ENCODE results near the gene L3MBTL3.
"Not testable (repeated sequence)": the region's sequence is repeated elsewhere in the genome, so short reads cannot be mapped to it uniquely, and the experiment has no call there.

Gene L3MBTL3

GRCh38 chr6:130117187-130117701 is 98.9 kb downstream of the L3MBTL3 start:
- H3K4me1 ChIP-seq (ENCODE audit: control insufficient read depth, insufficient read depth, low read length); H3K4me3 ChIP-seq (ENCODE audit: low read depth, low read length); H3K9me3 ChIP-seq (ENCODE audit: control insufficient read depth, insufficient read depth, low read length); H3K27ac ChIP-seq (ENCODE audit: low read depth, low read length); H3K36me3 ChIP-seq (ENCODE audit: control insufficient read depth, insufficient read depth, low read length); H3K9ac ChIP-seq (ENCODE audit: low read depth, low read length); H3K27me3 ChIP-seq (ENCODE audit: control insufficient read depth, insufficient read depth, low read length): not testable (repeated sequence)

- H3K27me3 ChIP-seq (ENCODE audit: control insufficient read depth, insufficient read depth, low read length): no peaks in the 10 kb centered on the region
- no peak overlapping the region for H3K27ac ChIP-seq (ENCODE audit: low read depth, low read length)
- no peak overlapping the region for H3K4me3 ChIP-seq (ENCODE audit: low read depth, low read length)
- no peaks in the 10 kb centered on the region for H3K4me1 ChIP-seq (ENCODE audit: control insufficient read depth, insufficient read depth, low read length)
- no peaks in the 10 kb centered on the region for H3K36me3 ChIP-seq (ENCODE audit: control insufficient read depth, insufficient read depth, low read length)
- H3K9ac ChIP-seq (ENCODE audit: low read depth, low read length): no peak overlapping the region
- no peaks in the 10 kb centered on the region for H3K9me3 ChIP-seq (ENCODE audit: control insufficient read depth, insufficient read depth, low read length)
Measured at GRCh38 chr6:130118236-130118635, 99.9 kb downstream of the L3MBTL3 start.

- Histone ChIP-seq H3K27me3 (ENCODE audit: control insufficient read depth, insufficient read depth, low read length) (no peaks in the 10 kb centered on the region), H3K9ac (ENCODE audit: low read depth, low read length) (no peak overlapping the region), H3K4me1 (ENCODE audit: control insufficient read depth, insufficient read depth, low read length) (no peaks in the 10 kb centered on the region), H3K9me3 (ENCODE audit: control insufficient read depth, insufficient read depth, low read length) (no peaks in the 10 kb centered on the region), H3K36me3 (ENCODE audit: control insufficient read depth, insufficient read depth, low read length) (no peaks in the 10 kb centered on the region), H3K4me3 (ENCODE audit: low read depth, low read length) (no peak overlapping the region), H3K27ac (ENCODE audit: low read depth, low read length) (no peak overlapping the region)
Measured at GRCh38 chr6:130119211-130119610, 100.8 kb downstream of the L3MBTL3 start.

- Histone ChIP-seq H3K27ac (ENCODE audit: low read depth, low read length) (no peak overlapping the region), H3K36me3 (ENCODE audit: control insufficient read depth, insufficient read depth, low read length) (no peaks in the 10 kb centered on the region), H3K9ac (ENCODE audit: low read depth, low read length) (no peak overlapping the region), H3K9me3 (ENCODE audit: control insufficient read depth, insufficient read depth, low read length) (no peaks in the 10 kb centered on the region), H3K27me3 (ENCODE audit: control insufficient read depth, insufficient read depth, low read length) (no peaks in the 10 kb centered on the region), H3K4me1 (ENCODE audit: control insufficient read depth, insufficient read depth, low read length) (no peaks in the 10 kb centered on the region), H3K4me3 (ENCODE audit: low read depth, low read length) (no peak overlapping the region)
Measured at GRCh38 chr6:130120731-130121130, 102.3 kb downstream of the L3MBTL3 start.

- H3K4me3 ChIP-seq (ENCODE audit: low read depth, low read length): no peak overlapping the region
- H3K27me3 ChIP-seq (ENCODE audit: control insufficient read depth, insufficient read depth, low read length): no peaks in the 10 kb centered on the region
- H3K27ac ChIP-seq (ENCODE audit: low read depth, low read length): no peak overlapping the region
- H3K9ac ChIP-seq (ENCODE audit: low read depth, low read length): no peak overlapping the region
- no peaks in the 10 kb centered on the region for H3K9me3 ChIP-seq (ENCODE audit: control insufficient read depth, insufficient read depth, low read length)
- H3K36me3 ChIP-seq (ENCODE audit: control insufficient read depth, insufficient read depth, low read length): no peaks in the 10 kb centered on the region
- H3K4me1 ChIP-seq (ENCODE audit: control insufficient read depth, insufficient read depth, low read length): 0 out of 2 replicates have a peak, but pooled peaks cover 2% of the 10 kb centered on the region
Measured at GRCh38 chr6:130122243-130122642, 103.9 kb downstream of the L3MBTL3 start.

GRCh38 chr6:130127195-130127594 is 108.8 kb downstream of the L3MBTL3 start:
- Histone ChIP-seq H3K36me3 (ENCODE audit: control insufficient read depth, insufficient read depth, low read length) (no peaks in the 10 kb centered on the region), H3K4me3 (ENCODE audit: low read depth, low read length) (no peak overlapping the region), H3K9me3 (ENCODE audit: control insufficient read depth, insufficient read depth, low read length) (no peaks in the 10 kb centered on the region)

GRCh38 chr6:130128326-130128725 is 109.9 kb downstream of the L3MBTL3 start:
- H3K4me3 ChIP-seq (ENCODE audit: low read depth, low read length): no peak overlapping the region
- no peaks in the 10 kb centered on the region for H3K36me3 ChIP-seq (ENCODE audit: control insufficient read depth, insufficient read depth, low read length)
- no peaks in the 10 kb centered on the region for H3K9me3 ChIP-seq (ENCODE audit: control insufficient read depth, insufficient read depth, low read length)
- H3K27ac ChIP-seq (ENCODE audit: low read depth, low read length): no peak overlapping the region
- no peak overlapping the region for H3K9ac ChIP-seq (ENCODE audit: low read depth, low read length)
- H3K4me1 ChIP-seq (ENCODE audit: control insufficient read depth, insufficient read depth, low read length): 0 out of 2 replicates have a peak, but pooled peaks cover 4% of the 10 kb centered on the region
- no peaks in the 10 kb centered on the region for H3K27me3 ChIP-seq (ENCODE audit: control insufficient read depth, insufficient read depth, low read length)

More at GRCh38 chr6:130127195-130127594, 108.8 kb downstream of the L3MBTL3 start:
- H3K4me1 ChIP-seq (ENCODE audit: control insufficient read depth, insufficient read depth, low read length): 0 out of 2 replicates have a peak, but pooled peaks cover 4% of the 10 kb centered on the region
- H3K27me3 ChIP-seq (ENCODE audit: control insufficient read depth, insufficient read depth, low read length): no peaks in the 10 kb centered on the region
- H3K9ac ChIP-seq (ENCODE audit: low read depth, low read length): no peak overlapping the region
- no peak overlapping the region for H3K27ac ChIP-seq (ENCODE audit: low read depth, low read length)

GRCh38 chr6:130129762-130130246 is 111.4 kb downstream of the L3MBTL3 start:
- Histone ChIP-seq H3K4me1 (ENCODE audit: control insufficient read depth, insufficient read depth, low read length) (0 out of 2 replicates have a peak, but pooled peaks cover 4% of the 10 kb centered on the region), H3K27ac (ENCODE audit: low read depth, low read length) (no peak overlapping the region), H3K36me3 (ENCODE audit: control insufficient read depth, insufficient read depth, low read length) (no peaks in the 10 kb centered on the region), H3K27me3 (ENCODE audit: control insufficient read depth, insufficient read depth, low read length) (no peaks in the 10 kb centered on the region), H3K4me3 (ENCODE audit: low read depth, low read length) (no peak overlapping the region), H3K9me3 (ENCODE audit: control insufficient read depth, insufficient read depth, low read length) (no peaks in the 10 kb centered on the region), H3K9ac (ENCODE audit: low read depth, low read length) (no peak overlapping the region)

- Histone ChIP-seq H3K27me3 (ENCODE audit: control insufficient read depth, insufficient read depth, low read length) (no peaks in the 10 kb centered on the region), H3K4me1 (ENCODE audit: control insufficient read depth, insufficient read depth, low read length) (0 out of 2 replicates have a peak, but pooled peaks cover under 1% of the 10 kb centered on the region), H3K9me3 (ENCODE audit: control insufficient read depth, insufficient read depth, low read length) (no peaks in the 10 kb centered on the region), H3K36me3 (ENCODE audit: control insufficient read depth, insufficient read depth, low read length) (no peaks in the 10 kb centered on the region), H3K27ac (ENCODE audit: low read depth, low read length) (no peak overlapping the region), H3K4me3 (ENCODE audit: low read depth, low read length) (no peak overlapping the region), H3K9ac (ENCODE audit: low read depth, low read length) (no peak overlapping the region)
Measured at GRCh38 chr6:130132286-130132701, 113.9 kb downstream of the L3MBTL3 start.

GRCh38 chr6:130134582-130134981 is 116.2 kb downstream of the L3MBTL3 start:
- Histone ChIP-seq H3K9ac (ENCODE audit: low read depth, low read length) (no peak overlapping the region), H3K36me3 (ENCODE audit: control insufficient read depth, insufficient read depth, low read length) (no peaks in the 10 kb centered on the region), H3K27me3 (ENCODE audit: control insufficient read depth, insufficient read depth, low read length) (no peaks in the 10 kb centered on the region), H3K4me3 (ENCODE audit: low read depth, low read length) (no peak overlapping the region), H3K27ac (ENCODE audit: low read depth, low read length) (no peak overlapping the region), H3K9me3 (ENCODE audit: control insufficient read depth, insufficient read depth, low read length) (no peaks in the 10 kb centered on the region), H3K4me1 (ENCODE audit: control insufficient read depth, insufficient read depth, low read length) (no peaks in the 10 kb centered on the region)

GRCh38 chr6:130136798-130137197 is 118.4 kb downstream of the L3MBTL3 start:
- no peaks in the 10 kb centered on the region for H3K36me3 ChIP-seq (ENCODE audit: control insufficient read depth, insufficient read depth, low read length)
- H3K4me3 ChIP-seq (ENCODE audit: low read depth, low read length): no peak overlapping the region
- H3K9me3 ChIP-seq (ENCODE audit: control insufficient read depth, insufficient read depth, low read length): no peaks in the 10 kb centered on the region
- no peak overlapping the region for H3K27ac ChIP-seq (ENCODE audit: low read depth, low read length)
- H3K4me1 ChIP-seq (ENCODE audit: control insufficient read depth, insufficient read depth, low read length): no peaks in the 10 kb centered on the region
- no peaks in the 10 kb centered on the region for H3K27me3 ChIP-seq (ENCODE audit: control insufficient read depth, insufficient read depth, low read length)
- H3K9ac ChIP-seq (ENCODE audit: low read depth, low read length): no peak overlapping the region

Measured in HUES48 (cell line).